DND-41 (cell line): ENCODE measurements around the gene CPT1A.

Experiments
- CTCF ChIP-seq: IDR thresholded peaks from 2 replicates; pipeline ENCODE4 v1.5.1; 2012; ENCODE audit warnings: borderline replicate concordance, low read length, moderate library complexity, mild to moderate bottlenecking; ENCODE audit not compliant: poor library complexity, severe bottlenecking; ENCODE audit errors: extremely low read depth
- EZH2 ChIP-seq: IDR thresholded peaks from 3 replicates; pipeline ENCODE4 v1.6.1; 2012; ENCODE audit warnings: borderline replicate concordance, low read depth, mild to moderate bottlenecking, moderate library complexity, low read length, inconsistent platforms; ENCODE audit not compliant: severe bottlenecking

- TF ChIP-seq CTCF (no peak), EZH2 (no peak)
These were observed 98.2 kb downstream of the CPT1A start for GRCh38 chr11:68743539-68743938.
